Measurements from ENCODE around the gene GEMIN4.

DNA sequence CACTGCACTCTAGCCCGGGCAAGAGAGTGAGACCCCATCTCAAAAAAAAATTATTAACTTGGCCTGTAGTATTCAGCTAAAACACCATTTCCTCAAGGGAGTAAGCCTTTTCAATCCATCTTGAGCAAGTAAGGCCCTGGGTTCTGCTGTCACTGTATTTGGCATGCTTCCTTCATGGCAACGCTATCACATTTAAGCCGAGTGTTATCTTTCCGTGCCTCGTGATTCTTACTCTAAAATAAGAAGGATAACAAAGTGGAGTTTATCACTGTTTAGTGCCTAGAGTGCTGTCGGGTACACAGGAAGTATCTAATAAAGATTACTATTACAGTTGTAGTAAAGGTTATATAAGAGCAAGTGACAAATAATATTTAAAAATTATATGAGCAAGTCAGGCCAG lies 46.2 kb downstream of the GEMIN4 start:
- no peak for TF ChIP-seq EZH2phosphoT487 (IDR thresholded peaks at IDR 0.05; ENCODE audit: borderline replicate concordance, low read length)
- TF ChIP-seq, protein P1, sequence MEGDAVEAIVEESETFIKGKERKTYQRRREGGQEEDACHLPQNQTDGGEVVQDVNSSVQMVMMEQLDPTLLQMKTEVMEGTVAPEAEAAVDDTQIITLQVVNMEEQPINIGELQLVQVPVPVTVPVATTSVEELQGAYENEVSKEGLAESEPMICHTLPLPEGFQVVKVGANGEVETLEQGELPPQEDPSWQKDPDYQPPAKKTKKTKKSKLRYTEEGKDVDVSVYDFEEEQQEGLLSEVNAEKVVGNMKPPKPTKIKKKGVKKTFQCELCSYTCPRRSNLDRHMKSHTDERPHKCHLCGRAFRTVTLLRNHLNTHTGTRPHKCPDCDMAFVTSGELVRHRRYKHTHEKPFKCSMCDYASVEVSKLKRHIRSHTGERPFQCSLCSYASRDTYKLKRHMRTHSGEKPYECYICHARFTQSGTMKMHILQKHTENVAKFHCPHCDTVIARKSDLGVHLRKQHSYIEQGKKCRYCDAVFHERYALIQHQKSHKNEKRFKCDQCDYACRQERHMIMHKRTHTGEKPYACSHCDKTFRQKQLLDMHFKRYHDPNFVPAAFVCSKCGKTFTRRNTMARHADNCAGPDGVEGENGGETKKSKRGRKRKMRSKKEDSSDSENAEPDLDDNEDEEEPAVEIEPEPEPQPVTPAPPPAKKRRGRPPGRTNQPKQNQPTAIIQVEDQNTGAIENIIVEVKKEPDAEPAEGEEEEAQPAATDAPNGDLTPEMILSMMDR (conservative IDR thresholded peaks at IDR 0.05; ENCODE audit: low read depth, low read length), result no peak
- no peak for TF ChIP-seq EZH2 (IDR thresholded peaks at IDR 0.05; ENCODE audit: low read length, unreplicated experiment)

Measured in PC-3 (cell line).